Mucosa of stomach (tissue), 1 donor: ENCODE results near the gene ACSS1.

Experiments
- H3K27me3 ChIP-seq: one replicate; pipeline ENCODE4 v1.7.0; 2013; ENCODE audit warnings: mild to moderate bottlenecking, low read length; ENCODE audit not compliant: control insufficient read depth, insufficient read depth
- H3K36me3 ChIP-seq: one replicate; pipeline ENCODE4 v1.7.0; 2013; ENCODE audit warnings: low read length; ENCODE audit not compliant: control insufficient read depth, insufficient read depth
- H3K4me1 ChIP-seq: one replicate; pipeline ENCODE4 v1.7.0; 2013; ENCODE audit warnings: mild to moderate bottlenecking, low read length; ENCODE audit not compliant: control insufficient read depth, insufficient read depth
- H3K4me3 ChIP-seq: one replicate; pipeline ENCODE4 v1.7.0; 2013; ENCODE audit warnings: low read length
- H3K9ac ChIP-seq: one replicate; pipeline ENCODE4 v1.7.0; 2013; ENCODE audit warnings: mild to moderate bottlenecking, low read length, moderate library complexity
- H3K9me3 ChIP-seq: one replicate; pipeline ENCODE4 v1.7.0; 2013; ENCODE audit warnings: mild to moderate bottlenecking, low read length, moderate library complexity; ENCODE audit not compliant: control insufficient read depth
- donor health status: Pancreatic carcinoma.

ACSS1 gene

DNA sequence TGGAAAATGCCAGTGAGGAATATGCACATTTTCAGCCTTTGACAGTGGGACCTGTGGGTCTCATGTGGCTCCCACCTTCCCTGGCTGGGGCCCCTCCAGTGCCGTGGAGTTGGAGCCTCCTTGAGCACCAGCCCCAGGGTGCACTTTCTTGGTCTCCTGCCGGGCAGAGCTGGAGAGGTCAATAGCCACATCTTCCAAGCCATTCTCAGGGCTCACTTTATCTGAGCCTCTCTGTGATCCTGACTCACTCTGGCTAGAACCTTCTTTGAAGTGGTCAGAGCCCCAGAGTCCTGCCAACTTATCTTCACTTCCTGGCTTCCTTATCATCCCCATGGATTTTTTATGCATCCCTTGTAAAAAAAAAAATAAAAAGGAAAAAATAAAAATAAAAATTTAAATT is 18.3 kb upstream of the ACSS1 start:
- Histone ChIP-seq H3K4me1 (peaks cover 10% of the 10 kb centered on the region), H3K27me3 (peaks cover 52% of the 10 kb centered on the region), H3K36me3 (no peaks in the 10 kb centered on the region), H3K9ac (no peak overlapping the region), H3K4me3 (no peak overlapping the region), H3K9me3 (no peaks in the 10 kb centered on the region)

DNA sequence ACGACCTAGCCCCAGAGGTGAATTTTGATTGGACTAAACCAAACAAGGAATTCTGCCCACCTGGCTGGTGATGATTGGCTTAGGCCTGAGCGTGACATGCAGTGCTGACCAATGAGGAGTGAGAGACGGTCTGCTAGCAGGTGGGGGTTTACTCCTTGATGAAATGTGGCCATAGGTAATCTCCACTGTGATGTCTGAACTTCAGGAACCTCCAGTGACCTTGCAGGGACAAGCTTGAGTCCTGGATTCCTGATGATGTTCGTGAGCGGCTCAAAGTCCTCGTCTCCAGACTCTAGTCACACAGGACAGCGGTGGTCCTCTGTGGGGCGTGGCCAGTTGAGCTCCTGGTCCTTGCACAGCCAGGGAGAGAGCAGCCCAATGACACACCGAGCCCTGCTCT is 15.6 kb upstream of the ACSS1 start:
- Histone ChIP-seq H3K27me3 (peaks cover 31% of the 10 kb centered on the region), H3K9me3 (no peaks in the 10 kb centered on the region), H3K4me3 (no peak overlapping the region), H3K4me1 (peaks cover 9% of the 10 kb centered on the region), H3K9ac (no peak overlapping the region), H3K36me3 (no peaks in the 10 kb centered on the region)

DNA sequence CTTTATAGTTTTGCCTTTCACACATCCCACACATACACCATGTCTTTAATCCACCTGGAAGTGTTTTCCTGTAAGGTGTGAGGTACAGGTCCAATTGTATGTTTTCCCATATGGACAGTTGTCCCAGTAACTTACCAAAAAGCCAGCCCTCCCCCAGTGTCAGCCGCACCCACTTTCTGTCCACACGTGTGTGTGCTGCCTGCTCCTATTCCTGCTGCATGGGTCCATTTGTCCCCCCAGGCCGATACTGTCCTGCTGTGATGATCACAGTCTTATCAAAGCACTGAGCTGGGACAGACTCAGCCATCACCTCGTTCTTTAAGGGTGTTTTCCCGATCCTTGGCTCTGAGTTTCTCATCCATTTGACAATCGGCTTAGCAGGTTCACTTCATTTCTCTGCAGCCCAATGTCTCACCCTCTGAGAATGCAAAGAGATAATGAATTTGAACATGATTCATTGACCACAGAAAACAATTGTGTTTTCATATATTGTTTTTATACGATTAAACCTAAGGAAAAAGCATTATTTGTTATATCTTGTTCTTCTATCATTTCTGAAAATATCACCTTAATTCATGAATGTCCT is 14.4 kb upstream of the ACSS1 start:
- Histone ChIP-seq H3K9me3 (no peaks in the 10 kb centered on the region), H3K4me1 (peaks cover 5% of the 10 kb centered on the region), H3K9ac (no peak overlapping the region), H3K27me3 (peaks cover 18% of the 10 kb centered on the region), H3K4me3 (no peak overlapping the region), H3K36me3 (no peaks in the 10 kb centered on the region)

DNA sequence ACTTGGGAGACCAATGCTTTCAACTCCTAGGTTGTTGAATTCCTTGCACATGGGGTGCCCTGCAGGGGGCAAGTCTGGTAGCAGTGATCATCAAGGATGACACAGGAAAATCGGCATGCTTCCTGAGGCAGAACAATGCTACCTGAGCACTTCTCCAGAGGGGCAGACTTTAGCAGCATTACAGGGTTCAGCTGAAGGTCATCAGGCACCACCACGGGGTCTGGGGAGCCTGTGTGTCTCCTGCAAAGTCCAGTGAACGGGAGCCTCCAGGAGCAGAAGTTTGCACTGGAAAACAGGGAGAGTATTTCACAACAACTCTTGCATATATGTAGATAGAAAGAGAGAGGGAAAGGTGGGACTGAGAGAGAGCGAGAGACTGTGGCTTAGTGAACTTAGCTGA is 13.8 kb upstream of the ACSS1 start:
- Histone ChIP-seq H3K9ac (no peak overlapping the region), H3K36me3 (no peaks in the 10 kb centered on the region), H3K4me3 (no peak overlapping the region), H3K4me1 (no peaks in the 10 kb centered on the region), H3K27me3 (peaks cover 13% of the 10 kb centered on the region), H3K9me3 (no peaks in the 10 kb centered on the region)

DNA sequence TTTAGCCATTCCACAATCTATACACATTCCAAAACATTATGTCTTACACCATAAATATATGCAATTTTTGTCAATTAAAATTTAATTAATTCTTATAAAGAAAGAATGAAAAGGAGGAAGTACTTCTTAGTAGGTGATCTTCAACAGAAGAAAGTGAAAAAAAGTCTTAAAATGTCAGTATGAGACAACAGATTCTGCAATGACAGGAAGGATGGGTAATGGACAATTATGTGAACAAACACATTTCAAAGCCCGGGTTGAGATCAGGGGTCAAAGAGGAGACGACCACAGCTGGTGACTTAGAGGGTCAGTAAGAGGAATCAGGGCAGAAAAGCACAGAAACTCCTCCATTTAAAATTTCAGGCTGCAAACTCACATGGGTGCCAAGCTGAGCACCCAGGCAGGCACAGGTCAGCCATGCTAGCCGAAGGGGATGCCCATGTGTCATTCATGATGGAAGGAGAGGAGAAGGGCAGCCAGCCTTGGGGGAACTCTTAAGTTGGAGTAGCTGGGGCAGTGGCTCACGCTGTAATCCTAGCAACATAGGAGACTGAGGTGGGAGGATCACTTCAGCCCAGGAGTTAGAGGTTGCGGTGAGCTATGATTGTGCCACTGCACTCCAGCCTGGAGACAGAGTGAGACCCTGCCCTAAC is 13.0 kb upstream of the ACSS1 start:
- Histone ChIP-seq H3K9me3 (no peaks in the 10 kb centered on the region), H3K4me3 (no peak overlapping the region), H3K9ac (no peak overlapping the region), H3K27me3 (peaks cover 13% of the 10 kb centered on the region), H3K36me3 (no peaks in the 10 kb centered on the region), H3K4me1 (no peaks in the 10 kb centered on the region)

DNA sequence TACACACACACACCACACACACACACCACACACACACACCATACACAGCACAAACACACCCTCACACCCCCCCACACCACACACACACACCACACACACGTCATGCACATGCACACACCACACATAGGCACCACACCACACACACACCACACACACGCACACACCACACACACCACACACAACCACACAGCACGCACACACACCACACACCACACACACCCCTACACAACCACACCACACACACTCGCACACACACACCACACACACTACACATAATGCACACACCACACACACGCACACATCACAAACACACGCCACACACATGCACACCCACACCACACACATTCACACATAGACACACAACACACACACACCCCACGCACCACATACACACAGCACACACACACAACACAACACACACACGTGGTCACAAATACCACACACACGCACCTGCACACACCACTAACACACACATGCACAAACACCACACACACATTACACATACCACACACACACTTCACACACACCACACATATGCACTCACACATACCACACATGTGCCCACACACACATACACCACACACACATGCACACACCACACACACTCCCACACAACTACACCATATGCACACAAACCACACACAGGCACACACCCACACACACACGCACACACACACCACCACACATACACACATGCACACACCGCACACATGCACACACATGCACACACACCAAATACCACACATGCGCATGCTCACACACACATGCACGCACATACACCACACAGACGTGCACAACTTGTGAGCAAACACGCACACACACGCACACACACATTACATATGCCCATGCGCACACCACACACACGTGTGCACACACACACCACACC is 9.4 kb upstream of the ACSS1 start:
- Histone ChIP-seq H3K36me3 (no peaks in the 10 kb centered on the region), H3K4me1 (peaks cover 12% of the 10 kb centered on the region), H3K4me3 (no peak overlapping the region), H3K9me3 (no peaks in the 10 kb centered on the region), H3K9ac (no peak overlapping the region), H3K27me3 (peaks cover 10% of the 10 kb centered on the region)

DNA sequence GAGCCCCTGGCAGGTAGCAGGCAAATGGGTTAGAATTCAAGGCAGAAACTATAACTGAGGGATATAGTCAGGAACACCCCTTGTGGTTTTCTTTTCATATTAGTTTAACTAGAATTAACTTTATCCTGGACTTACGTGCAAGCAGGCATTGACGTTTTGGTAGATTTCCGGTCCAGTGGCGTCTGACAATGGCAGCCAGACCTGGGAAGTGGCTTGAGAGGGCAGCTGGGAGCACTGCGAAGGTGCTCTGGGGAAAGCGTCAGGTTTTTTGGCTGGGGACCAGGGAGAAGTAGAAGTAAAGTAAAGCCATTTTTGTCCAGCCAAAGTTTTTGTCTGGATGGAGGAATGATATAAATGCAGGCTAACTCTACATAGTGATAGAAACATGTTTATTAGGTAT is 8.4 kb upstream of the ACSS1 start:
- Histone ChIP-seq H3K9me3 (no peaks in the 10 kb centered on the region), H3K4me3 (no peak overlapping the region), H3K9ac (no peak overlapping the region), H3K36me3 (no peaks in the 10 kb centered on the region), H3K4me1 (peaks cover 18% of the 10 kb centered on the region), H3K27me3 (peaks cover 4% of the 10 kb centered on the region)

DNA sequence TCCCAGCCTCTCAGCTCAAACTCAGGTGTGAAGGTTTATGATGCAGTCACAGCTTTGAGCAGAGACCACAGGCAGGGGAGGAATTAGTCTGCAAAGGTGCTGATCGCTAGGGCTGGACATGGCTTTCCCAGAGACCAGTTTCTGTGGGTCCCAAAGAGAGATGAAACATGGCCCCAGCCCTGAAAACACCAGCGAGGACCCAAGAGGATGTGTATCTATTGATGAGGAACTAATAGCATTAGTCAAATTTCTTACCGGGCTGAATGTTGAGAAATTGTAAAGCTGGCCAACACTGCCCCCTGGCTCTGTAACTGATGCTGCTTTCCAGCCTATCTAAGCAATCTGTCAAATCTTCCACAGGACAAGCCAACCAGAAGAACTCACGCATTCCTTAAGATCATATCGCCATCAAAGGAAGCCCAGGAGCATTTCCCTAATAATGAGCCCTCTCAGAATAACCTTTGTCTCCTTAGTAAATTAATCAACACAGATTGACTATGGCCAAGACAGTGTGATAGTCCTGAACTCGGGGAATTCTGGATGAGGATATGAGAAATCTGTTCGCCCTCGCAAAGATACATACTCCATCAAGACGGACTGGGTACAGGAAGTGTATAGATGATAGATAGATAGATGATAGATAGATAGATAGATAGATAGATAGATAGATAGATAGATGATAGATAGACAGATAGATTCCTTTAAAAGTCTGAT is 7.8 kb upstream of the ACSS1 start:
- Histone ChIP-seq H3K9ac (no peak overlapping the region), H3K27me3 (no peaks in the 10 kb centered on the region), H3K4me1 (peaks cover 24% of the 10 kb centered on the region), H3K4me3 (no peak overlapping the region), H3K36me3 (no peaks in the 10 kb centered on the region), H3K9me3 (no peaks in the 10 kb centered on the region)

DNA sequence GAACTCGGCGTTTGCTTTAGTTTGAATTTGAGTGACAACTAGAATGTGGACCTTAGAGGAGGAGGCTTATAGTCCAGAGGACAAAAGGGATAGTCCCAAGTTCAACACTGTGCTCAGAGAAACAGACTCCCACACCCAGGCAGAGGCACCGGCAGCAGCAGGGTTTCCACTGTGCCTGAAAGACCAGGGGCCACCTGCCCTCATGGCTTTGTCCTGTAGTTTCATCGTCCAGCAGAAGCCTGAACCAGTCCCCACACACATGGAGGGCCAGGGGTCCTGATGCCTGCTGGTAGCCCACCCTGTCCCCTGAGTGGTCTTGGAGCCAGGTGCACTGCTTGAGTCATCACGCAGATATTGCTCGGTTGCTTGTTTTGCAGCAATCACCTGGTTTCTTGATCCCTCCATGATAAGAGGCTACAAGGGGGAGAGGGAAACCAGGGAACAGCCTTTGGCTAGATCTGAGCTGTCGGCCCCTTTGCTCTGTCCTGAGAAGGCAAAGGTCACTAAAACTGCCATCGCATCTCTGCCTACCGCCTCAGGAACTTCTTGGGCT is 7.2 kb upstream of the ACSS1 start:
- Histone ChIP-seq H3K4me3 (no peak overlapping the region), H3K27me3 (no peaks in the 10 kb centered on the region), H3K9me3 (no peaks in the 10 kb centered on the region), H3K36me3 (no peaks in the 10 kb centered on the region), H3K4me1 (peaks cover 31% of the 10 kb centered on the region), H3K9ac (no peak overlapping the region)

DNA sequence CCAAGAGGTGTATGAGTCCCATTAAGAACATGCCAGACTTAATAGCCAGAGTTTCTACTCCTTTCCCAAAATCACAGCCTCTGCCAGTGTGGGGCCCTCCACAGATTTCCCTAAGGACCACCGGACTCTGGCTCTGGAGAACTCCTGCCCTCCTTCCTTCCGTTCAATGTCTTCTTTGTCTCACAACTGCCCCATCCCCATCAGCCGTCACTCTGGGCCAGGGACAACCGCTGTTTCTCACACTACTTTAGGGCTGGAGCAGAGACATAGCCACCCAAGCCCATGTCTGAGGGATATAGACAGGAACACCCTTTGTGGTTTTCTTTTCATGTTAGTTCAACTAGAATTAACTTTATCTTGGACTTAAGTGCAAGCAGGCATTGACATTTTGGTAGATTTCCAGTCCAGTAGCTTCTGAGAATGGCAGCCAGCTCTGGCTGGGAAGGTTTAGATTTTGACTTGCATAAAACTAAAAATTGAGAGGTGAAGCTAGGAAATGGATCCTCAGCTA is 6.7 kb upstream of the ACSS1 start:
- Histone ChIP-seq H3K9me3 (no peaks in the 10 kb centered on the region), H3K36me3 (no peaks in the 10 kb centered on the region), H3K27me3 (no peaks in the 10 kb centered on the region), H3K4me3 (no peak overlapping the region), H3K4me1 (peaks cover 36% of the 10 kb centered on the region), H3K9ac (no peak overlapping the region)

DNA sequence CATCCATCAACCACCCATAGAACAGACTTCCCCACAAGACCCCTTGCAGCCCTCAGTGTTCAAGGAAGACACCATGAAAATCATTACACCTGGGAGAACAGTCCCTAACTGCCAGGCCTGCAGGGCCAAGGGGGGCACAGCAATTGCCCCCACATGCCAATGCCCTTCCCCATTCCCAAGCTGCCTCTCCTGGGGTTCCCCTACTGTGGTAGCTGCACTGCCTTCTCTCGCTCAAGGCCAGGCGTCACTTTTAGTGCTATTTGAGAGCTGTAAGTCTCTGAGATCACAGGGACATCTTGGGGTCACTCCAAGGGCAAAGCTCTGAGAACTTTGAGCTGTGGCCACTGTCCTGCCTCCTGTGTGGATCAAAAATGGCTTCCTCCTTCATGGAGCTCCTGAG is 6.0 kb upstream of the ACSS1 start:
- Histone ChIP-seq H3K4me3 (no peak overlapping the region), H3K9ac (no peak overlapping the region), H3K9me3 (no peaks in the 10 kb centered on the region), H3K4me1 (peaks cover 42% of the 10 kb centered on the region), H3K27me3 (no peaks in the 10 kb centered on the region), H3K36me3 (no peaks in the 10 kb centered on the region)
